GM12875 (cell line): ENCODE measurements around the gene TANGO6.

Experiments
- H3K4me3 ChIP-seq: one replicate; pipeline ENCODE4 v1.5.1; 2011; ENCODE audit warnings: low read depth, low read length, control low read depth
- CTCF ChIP-seq: IDR thresholded peaks from 2 replicates; pipeline ENCODE4 v1.5.1; 2011; ENCODE audit warnings: low read depth, mild to moderate bottlenecking, control low read depth, inconsistent platforms, low read length, moderate library complexity, borderline replicate concordance; ENCODE audit not compliant: insufficient read depth

The TANGO6 gene

GRCh38 chr16:68844211-68844564 lies 857 bp downstream of the TANGO6 start:
- peak overlapping the region; percentile 80 for H3K4me3 ChIP-seq
- TF ChIP-seq CTCF = no peak

- TF ChIP-seq CTCF = no peak
Measured at GRCh38 chr16:68848786-68849185, 5.5 kb downstream of the TANGO6 start.

GRCh38 chr16:68850481-68850880 lies 7.2 kb downstream of the TANGO6 start:
- TF ChIP-seq CTCF = no peak
- H3K4me3 ChIP-seq = no peak overlapping the region

More at GRCh38 chr16:68848786-68849185, 5.5 kb downstream of the TANGO6 start:
- H3K4me3 ChIP-seq = no peak overlapping the region

- no peak for TF ChIP-seq CTCF
- no peak overlapping the region for H3K4me3 ChIP-seq
Measured at GRCh38 chr16:68851601-68852000, 8.3 kb downstream of the TANGO6 start.

GRCh38 chr16:68857479-68857878 lies 14.1 kb downstream of the TANGO6 start:
- no peak overlapping the region for H3K4me3 ChIP-seq
- TF ChIP-seq CTCF = no peak

- TF ChIP-seq CTCF = no peak
- H3K4me3 ChIP-seq = no peak overlapping the region
Measured at GRCh38 chr16:68859828-68860227, 16.5 kb downstream of the TANGO6 start.

GRCh38 chr16:68860978-68861892 lies 17.9 kb downstream of the TANGO6 start:
- no peak for TF ChIP-seq CTCF

More at GRCh38 chr16:68860978-68861892, 17.9 kb downstream of the TANGO6 start:
- H3K4me3 ChIP-seq = no peak overlapping the region
